ENCODE results near the gene RPL10. TPM values are rescaled to one million over a fixed set of nuclear protein-coding genes. Genes with fewer than 3 reads are reported as not detected.

The RPL10 gene
- total and polyA plus RNA-seq, 11 donors: 1,381 to 5,995 (median 2,140) TPM

GRCh38 chrX:154443992-154444754, 46.0 kb downstream of the RPL10 start, which contains the start of gene FAM50A:
Gene FAM50A (plus strand): TSS chrX:154444141. CDS start chrX:154444236, 95 bp downstream.
- WGBS, 4 donors: 1 to 43% (median 18%) methylated on average over 7 to 94 of the region's 94 CpGs
- Histone ChIP-seq H3K4me3 (peak within 1 kb of the TSS; percentile 56 to 84 (median 68)), H3K36me3 (peaks cover 0 to 55% (median 34%) of the 10 kb centered on the region in 9 donors), H3K27ac (peak within 1 kb of the TSS; percentile 53 to 91 (median 81)), H3K27me3 (no peaks in the 10 kb centered on the region), H3K9me3 (no peaks in the 10 kb centered on the region), H3K4me1 (peaks cover 0 to 16% (median 10%) of the 10 kb centered on the region in 12 donors)
- ATAC-seq (peak; percentile 54 to 92 (median 86)), DNase-seq (peak; percentile 78 to 90 (median 88))
- TF ChIP-seq CTCF (IDR thresholded peaks at IDR 0.05) (no peak), POLR2A (IDR thresholded peaks at IDR 0.05) (peak in 1 of 2 donors; percentile 6)
- intact Hi-C loops (cut with DNase I): loop anchor here in 1 of 10 donors (5.0 kb wide), 1 partner anchor 38 kb away; no protein-coding TSS in a partner anchor

- DNase-seq: peak in 1 of 5 donors; percentile 16
- TF ChIP-seq CTCF (IDR thresholded peaks at IDR 0.05) (no peak), POLR2A (IDR thresholded peaks at IDR 0.05) (no peak)
- Histone ChIP-seq H3K36me3 (peaks cover 0 to 58% (median 34%) of the 10 kb centered on the region in 9 donors), H3K27ac (peak overlapping the region; percentile 53 to 91 (median 81)), H3K4me3 (peak overlapping the region; percentile 56 to 84 (median 68)), H3K4me1 (peaks cover 0 to 16% (median 10%) of the 10 kb centered on the region in 12 donors), H3K27me3 (no peaks in the 10 kb centered on the region), H3K9me3 (no peaks in the 10 kb centered on the region)
- WGBS, 4 donors: 55 to 84% (median 69%) methylated on average over 10 to 13 of the region's 13 CpGs
- intact Hi-C loops (cut with DNase I): loop anchor here in 1 of 10 donors (5.0 kb wide), 1 partner anchor 38 kb away; no protein-coding TSS in a partner anchor
- no peak for ATAC-seq
Observed at GRCh38 chrX:154444755-154445246, 46.6 kb downstream of the RPL10 start.

GRCh38 chrX:154445776-154446175, 47.6 kb downstream of the RPL10 start:
- Histone ChIP-seq H3K27ac (no peak overlapping the region), H3K4me3 (no peak overlapping the region), H3K9me3 (no peaks in the 10 kb centered on the region), H3K36me3 (peaks cover 0 to 58% (median 31%) of the 10 kb centered on the region in 9 donors), H3K27me3 (peaks cover 0 to 3% (median 0%) of the 10 kb centered on the region in 9 donors), H3K4me1 (peaks cover 0 to 16% (median 10%) of the 10 kb centered on the region in 12 donors)
- DNase-seq (peak in 1 of 5 donors; percentile 16), ATAC-seq (no peak)
- TF ChIP-seq CTCF (IDR thresholded peaks at IDR 0.05) (no peak), POLR2A (IDR thresholded peaks at IDR 0.05) (no peak)
- intact Hi-C loops (cut with DNase I): no loop called here
- WGBS, 4 donors: 89 to 96% (median 93%) methylated on average over 16 of the region's 16 CpGs

GRCh38 chrX:154446430-154446829, 48.3 kb downstream of the RPL10 start:
- intact Hi-C loops (cut with DNase I): no loop called here
- DNase-seq (no peak), ATAC-seq (no peak)
- H3K27me3 ChIP-seq: peaks cover 0 to 3% (median 0%) of the 10 kb centered on the region in 9 donors
- H3K4me1 ChIP-seq: peaks cover 0 to 16% (median 10%) of the 10 kb centered on the region in 12 donors
- no peak overlapping the region for H3K4me3 ChIP-seq
- peaks cover 0 to 53% (median 29%) of the 10 kb centered on the region in 9 donors for H3K36me3 ChIP-seq
- TF ChIP-seq CTCF (IDR thresholded peaks at IDR 0.05) (no peak), POLR2A (IDR thresholded peaks at IDR 0.05) (no peak)
- WGBS, 4 donors: 79 to 93% (median 92%) methylated on average over 12 of the region's 12 CpGs
- H3K9me3 ChIP-seq: no peaks in the 10 kb centered on the region
- H3K27ac ChIP-seq: no peak overlapping the region

Measured in heart left ventricle (tissue), 16 donors.